Neuronal stem cell (in vitro differentiated cells): ENCODE measurements around the gene VWA8.

Experiments
- DNase-seq: peaks from one replicate; pipeline ENCODE4 v3.0.0-alpha.2; 2013; ENCODE audit warnings: low spot score
- H2AFZ ChIP-seq: one replicate; pipeline ENCODE4 v1.6.1; 2013; ENCODE audit warnings: mild to moderate bottlenecking, low read length, inconsistent platforms
- H2AK5ac ChIP-seq: 2 replicates; pipeline ENCODE4 v1.6.1; 2013; ENCODE audit warnings: low read depth, mild to moderate bottlenecking, inconsistent platforms, low read length, moderate library complexity, mixed read lengths
- H2BK120ac ChIP-seq: 2 replicates; pipeline ENCODE4 v1.6.1; 2013; ENCODE audit warnings: low read depth, mild to moderate bottlenecking, inconsistent platforms, low read length, moderate library complexity, mixed read lengths
- H2BK12ac ChIP-seq: one replicate; pipeline ENCODE4 v1.6.1; 2013; ENCODE audit warnings: low read length, inconsistent platforms
- H2BK15ac ChIP-seq: 2 replicates; pipeline ENCODE4 v1.6.1; 2013; ENCODE audit warnings: mild to moderate bottlenecking, low read length, inconsistent platforms, mixed read lengths
- H2BK5ac ChIP-seq: one replicate; pipeline ENCODE4 v1.6.1; 2013; ENCODE audit warnings: inconsistent platforms, mild to moderate bottlenecking, low read length, moderate library complexity
- H3K14ac ChIP-seq: one replicate; pipeline ENCODE4 v1.6.1; 2013; ENCODE audit warnings: low read length, inconsistent platforms
- H3K18ac ChIP-seq: 2 replicates; pipeline ENCODE4 v1.6.1; 2013; ENCODE audit warnings: low read length, inconsistent platforms
- H3K23ac ChIP-seq: 2 replicates; pipeline ENCODE4 v1.6.1; 2013; ENCODE audit warnings: low read depth, mild to moderate bottlenecking, mixed read lengths, low read length, inconsistent platforms; ENCODE audit not compliant: poor library complexity
- H3K27ac ChIP-seq: replicated peaks from 3 replicates; pipeline ENCODE4 v1.5.1; 2013; ENCODE audit warnings: low read length, inconsistent platforms
- H3K27me3 ChIP-seq, 3 experiments: 2 replicates each; pipeline ENCODE4 v1.6.1; 2013; ENCODE audit warnings: low read length in 3 of 3, mild to moderate bottlenecking in 2 of 3, inconsistent platforms in 1 of 3, low read depth in 1 of 3, mixed read lengths in 1 of 3, moderate library complexity in 1 of 3; ENCODE audit not compliant: control insufficient read depth in 3 of 3, insufficient read depth in 3 of 3
- H3K36me3 ChIP-seq, 2 donors: replicated peaks in 1 of 2; 2 replicates each; pipeline ENCODE4 v1.6.1; 2013; ENCODE audit warnings: low read length in 2 of 2; ENCODE audit not compliant: control insufficient read depth in 2 of 2, insufficient read depth in 2 of 2
- H3K4ac ChIP-seq: 2 replicates; pipeline ENCODE4 v1.6.1; 2013; ENCODE audit warnings: inconsistent platforms, mild to moderate bottlenecking, low read length, moderate library complexity
- H3K4me1 ChIP-seq, 2 donors: 1 replicate in 1 of 2; 2 replicates in 1 of 2; pipeline ENCODE4 v1.6.1; 2013; ENCODE audit warnings: low read length in 2 of 2, low read depth in 1 of 2; ENCODE audit not compliant: control insufficient read depth in 2 of 2, insufficient read depth in 1 of 2
- H3K4me2 ChIP-seq: one replicate; pipeline ENCODE4 v1.6.1; 2013; ENCODE audit warnings: mild to moderate bottlenecking, low read length, inconsistent platforms; ENCODE audit not compliant: insufficient read depth, poor library complexity, severe bottlenecking
- H3K4me3 ChIP-seq, 2 donors: 2 replicates each; pipeline ENCODE4 v1.5.1; 2013; ENCODE audit warnings: low read length in 2 of 2, mild to moderate bottlenecking in 2 of 2, inconsistent platforms in 1 of 2, moderate library complexity in 1 of 2
- H3K79me1 ChIP-seq: one replicate; pipeline ENCODE4 v1.6.1; 2013; ENCODE audit warnings: low read depth, mild to moderate bottlenecking, inconsistent platforms, low read length, moderate library complexity
- H3K9ac ChIP-seq: one replicate; pipeline ENCODE4 v1.6.1; 2013; ENCODE audit warnings: mild to moderate bottlenecking, low read depth, low read length, inconsistent platforms; ENCODE audit not compliant: poor library complexity
- H3K9me3 ChIP-seq, 2 donors: replicated peaks in 1 of 2; 2 replicates each; pipeline versions ENCODE3 to v1.6.1; 2013; ENCODE audit warnings: low read length in 2 of 2, mild to moderate bottlenecking in 2 of 2, inconsistent platforms in 1 of 2, low read depth in 1 of 2, mixed read lengths in 1 of 2, moderate library complexity in 1 of 2; ENCODE audit not compliant: control insufficient read depth in 2 of 2, insufficient read depth in 1 of 2
- H4K8ac ChIP-seq: one replicate; pipeline ENCODE4 v1.6.1; 2013; ENCODE audit warnings: low read depth, mild to moderate bottlenecking, inconsistent platforms, low read length, moderate library complexity
- H4K91ac ChIP-seq: one replicate; pipeline ENCODE4 v1.6.1; 2013; ENCODE audit warnings: low read length, low read depth, mild to moderate bottlenecking, inconsistent platforms; ENCODE audit not compliant: poor library complexity
- WGBS, 2 donors: extraction: QIAGEN DNeasy Blood & Tissue Kit; methylation state at CpG; one replicate each; pipeline ENCODE4 v1.1.7; 2013; ENCODE audit warnings: missing lambda C conversion rate in 2 of 2, mixed read lengths in 1 of 2; ENCODE audit not compliant: insufficient read length in 2 of 2, insufficient replicate concordance in 1 of 2; ENCODE audit errors: extremely low coverage in 2 of 2; 5-methylcytosine and 5-hydroxymethylcytosine counted together

The VWA8 gene

GRCh38 chr13:41763782-41764181, 197.1 kb downstream of the VWA8 start:
- Histone ChIP-seq H3K27ac (no peak overlapping the region), H3K18ac (no peak overlapping the region), H3K36me3 (peaks cover 0 to 2% of the 10 kb centered on the region in 2 donors), H3K4me3 (no peak overlapping the region), H2BK15ac (no peak overlapping the region), H3K9ac (no peak overlapping the region), H4K8ac (no peak overlapping the region), H3K9me3 (no peaks in the 10 kb centered on the region), H4K91ac (no peak overlapping the region), H2BK5ac (no peak overlapping the region), H3K23ac (no peak overlapping the region), H3K4me1 (no peaks in the 10 kb centered on the region), H3K79me1 (no peaks in the 10 kb centered on the region), H2BK12ac (no peak overlapping the region), H3K14ac (no peak overlapping the region), H2AFZ (no peak overlapping the region), H3K4ac (no peak overlapping the region), H3K27me3 (no peaks in the 10 kb centered on the region), H2BK120ac (no peak overlapping the region), H3K4me2 (no peak overlapping the region), H2AK5ac (no peak overlapping the region)
- no peak for DNase-seq
- WGBS, 2 donors = 100% methylated on average over 1 of the region's 3 CpGs; no CpG with 5 or more reads in 1 of the 2 donors

GRCh38 chr13:41762796-41763195, 198.1 kb downstream of the VWA8 start:
- H3K4me3 ChIP-seq = no peak overlapping the region
- H3K18ac ChIP-seq = no peak overlapping the region
- no peak for DNase-seq
- H2AFZ ChIP-seq = no peak overlapping the region
- H3K4me1 ChIP-seq = no peaks in the 10 kb centered on the region
- no peak overlapping the region for H2AK5ac ChIP-seq
- H3K23ac ChIP-seq = no peak overlapping the region
- H4K8ac ChIP-seq = no peak overlapping the region
- no peak overlapping the region for H2BK15ac ChIP-seq
- no peak overlapping the region for H3K27ac ChIP-seq
- H4K91ac ChIP-seq = no peak overlapping the region
- H3K36me3 ChIP-seq = peaks cover 0 to 2% of the 10 kb centered on the region in 2 donors
- no peaks in the 10 kb centered on the region for H3K9me3 ChIP-seq
- no peaks in the 10 kb centered on the region for H3K79me1 ChIP-seq
- no peak overlapping the region for H2BK12ac ChIP-seq
- no peak overlapping the region for H3K14ac ChIP-seq
- no peak overlapping the region for H2BK120ac ChIP-seq
- no peaks in the 10 kb centered on the region for H3K27me3 ChIP-seq
- H2BK5ac ChIP-seq = no peak overlapping the region
- H3K4me2 ChIP-seq = no peak overlapping the region
- no peak overlapping the region for H3K9ac ChIP-seq
- no peak overlapping the region for H3K4ac ChIP-seq
- no CpG with 5 or more reads among the region's 5 CpGs for WGBS, 2 donors

- Histone ChIP-seq H3K4ac (no peak overlapping the region), H4K8ac (no peak overlapping the region), H2AK5ac (no peak overlapping the region), H3K36me3 (peaks cover 0 to 2% of the 10 kb centered on the region in 2 donors), H3K23ac (no peak overlapping the region), H3K4me3 (no peak overlapping the region), H4K91ac (no peak overlapping the region), H2BK15ac (no peak overlapping the region), H2BK12ac (no peak overlapping the region), H3K79me1 (no peaks in the 10 kb centered on the region), H3K14ac (no peak overlapping the region), H3K18ac (no peak overlapping the region), H3K9me3 (no peaks in the 10 kb centered on the region), H3K27me3 (no peaks in the 10 kb centered on the region), H2BK120ac (no peak overlapping the region), H3K4me1 (no peaks in the 10 kb centered on the region), H2AFZ (no peak overlapping the region), H3K27ac (no peak overlapping the region), H3K4me2 (no peak overlapping the region), H2BK5ac (no peak overlapping the region), H3K9ac (no peak overlapping the region)
- DNase-seq = no peak
- WGBS, 2 donors = no CpG with 5 or more reads among the region's 1 CpG
Measured at GRCh38 chr13:41756198-41756880, 204.6 kb downstream of the VWA8 start.

GRCh38 chr13:41751734-41752445, 209.0 kb downstream of the VWA8 start:
- H3K9ac ChIP-seq = no peak overlapping the region
- H3K4me1 ChIP-seq = no peaks in the 10 kb centered on the region
- no peak overlapping the region for H4K8ac ChIP-seq
- no peak overlapping the region for H2BK120ac ChIP-seq
- H3K36me3 ChIP-seq = no peaks in the 10 kb centered on the region
- H3K23ac ChIP-seq = no peak overlapping the region
- no peak overlapping the region for H3K4ac ChIP-seq
- no peak overlapping the region for H3K18ac ChIP-seq
- no peak overlapping the region for H2BK15ac ChIP-seq
- no peaks in the 10 kb centered on the region for H3K79me1 ChIP-seq
- no peak overlapping the region for H3K27ac ChIP-seq
- no peaks in the 10 kb centered on the region for H3K27me3 ChIP-seq
- no peak overlapping the region for H3K4me2 ChIP-seq
- no peak overlapping the region for H2BK5ac ChIP-seq
- no peak overlapping the region for H3K14ac ChIP-seq
- H2AK5ac ChIP-seq = no peak overlapping the region
- no peak overlapping the region for H2BK12ac ChIP-seq
- H3K4me3 ChIP-seq = no peak overlapping the region
- H2AFZ ChIP-seq = no peak overlapping the region
- no peak overlapping the region for H4K91ac ChIP-seq
- WGBS, 2 donors = no CpG with 5 or more reads among the region's 3 CpGs
- H3K9me3 ChIP-seq = no peaks in the 10 kb centered on the region
- no peak for DNase-seq
